K562 treated with DMSO at 1 percent for 4 hours (cell line): ENCODE results near the gene TMPRSS11E. TPM values are rescaled to one million over a fixed set of nuclear protein-coding genes. Genes with fewer than 3 reads are reported as not detected.

Experiments used
- total RNA-seq: library from RNA; unstranded; fragments of 300-600 nt; gene quantifications from 2 replicates; pipeline ENCODE4 v1.2.3, GENCODE V29; 2022; ENCODE audit not compliant: insufficient read depth

Gene TMPRSS11E
- total RNA-seq = not detected in 2 replicates

GRCh38 chr4:68447201-68447600 is at the start of gene TMPRSS11E:
Gene TMPRSS11E, plus strand, starts transcription at chr4:68447463. Its CDS starts 50 bp downstream, at chr4:68447513.

Other genes with a start within 250 kb of the TMPRSS11E start
- gene TMPRSS11B, start 201.8 kb upstream of the TMPRSS11E start, total RNA-seq = not detected in 2 replicates
- 30.9 and 34.9 TPM in 2 replicates for gene YTHDC1, start 97.4 kb upstream of the TMPRSS11E start, total RNA-seq
- gene UGT2B17, start 128.9 kb downstream of the TMPRSS11E start, total RNA-seq = not detected in 2 replicates
- gene UGT2B15, start 223.2 kb downstream of the TMPRSS11E start, total RNA-seq = not detected in 2 replicates